Adrenal gland (tissue), 5 donors: ENCODE data around the gene SYNE2.

Experiments used
- POLR2A ChIP-seq, 2 donors: fragments of 450-650 bp; IDR thresholded peaks; one replicate each; pipeline ENCODE4 v1.6.1; 2017; ENCODE audit warnings: antibody characterized with exemption in 2 of 2, mild to moderate bottlenecking in 2 of 2, moderate library complexity in 1 of 2
- TF ChIP-seq, protein P1 (sequence below), 6 experiments: fragments of 450-650 bp in 4 of 6; fragments of 200-600 bp in 2 of 6; sonication (generic) in 1 of 6; IDR thresholded peaks; 1 replicate in 5 of 6; 2 replicates in 1 of 6; pipeline versions ENCODE4 v1.5.1 to v1.8.0; 2016 to 2021; ENCODE audit warnings: antibody characterized with exemption in 6 of 6, mild to moderate bottlenecking in 2 of 6, moderate library complexity in 1 of 6
- donor health status: DM: no; HTN: no; CAD: no.

GRCh38 chr14:64118892-64119291 lies 266.1 kb downstream of the SYNE2 start:
- TF ChIP-seq, protein P1, sequence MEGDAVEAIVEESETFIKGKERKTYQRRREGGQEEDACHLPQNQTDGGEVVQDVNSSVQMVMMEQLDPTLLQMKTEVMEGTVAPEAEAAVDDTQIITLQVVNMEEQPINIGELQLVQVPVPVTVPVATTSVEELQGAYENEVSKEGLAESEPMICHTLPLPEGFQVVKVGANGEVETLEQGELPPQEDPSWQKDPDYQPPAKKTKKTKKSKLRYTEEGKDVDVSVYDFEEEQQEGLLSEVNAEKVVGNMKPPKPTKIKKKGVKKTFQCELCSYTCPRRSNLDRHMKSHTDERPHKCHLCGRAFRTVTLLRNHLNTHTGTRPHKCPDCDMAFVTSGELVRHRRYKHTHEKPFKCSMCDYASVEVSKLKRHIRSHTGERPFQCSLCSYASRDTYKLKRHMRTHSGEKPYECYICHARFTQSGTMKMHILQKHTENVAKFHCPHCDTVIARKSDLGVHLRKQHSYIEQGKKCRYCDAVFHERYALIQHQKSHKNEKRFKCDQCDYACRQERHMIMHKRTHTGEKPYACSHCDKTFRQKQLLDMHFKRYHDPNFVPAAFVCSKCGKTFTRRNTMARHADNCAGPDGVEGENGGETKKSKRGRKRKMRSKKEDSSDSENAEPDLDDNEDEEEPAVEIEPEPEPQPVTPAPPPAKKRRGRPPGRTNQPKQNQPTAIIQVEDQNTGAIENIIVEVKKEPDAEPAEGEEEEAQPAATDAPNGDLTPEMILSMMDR (IDR thresholded peaks at IDR 0.05) = no peak
- no peak for TF ChIP-seq POLR2A (IDR thresholded peaks at IDR 0.05)
